Liver (tissue), 3 donors: ENCODE results near the gene ACAT1.

Experiments
- EGR1 ChIP-seq, 2 donors: IDR thresholded peaks; 2 replicates each; pipeline ENCODE4 v1.6.1; 2016 to 2018; ENCODE audit warnings: antibody characterized with exemption in 2 of 2, low read depth in 2 of 2
- FOXA1 ChIP-seq: IDR thresholded peaks from 2 replicates; pipeline ENCODE4 v1.6.1; 2016; ENCODE audit warnings: antibody characterized with exemption
- GABPA ChIP-seq, 2 donors: IDR thresholded peaks in 1 of 2; conservative IDR thresholded peaks in 1 of 2; 2 replicates each; pipeline ENCODE4 v1.6.1; 2016; ENCODE audit warnings: antibody characterized with exemption in 2 of 2, mild to moderate bottlenecking in 1 of 2, moderate library complexity in 1 of 2
- JUND ChIP-seq, 2 donors: IDR thresholded peaks; 2 replicates each; pipeline ENCODE4 v1.6.1; 2016; ENCODE audit warnings: antibody characterized with exemption in 2 of 2
- RAD21 ChIP-seq, 2 donors: IDR thresholded peaks; 2 replicates each; pipeline ENCODE4 v1.6.1; 2016; ENCODE audit warnings: antibody characterized with exemption in 2 of 2, mild to moderate bottlenecking in 2 of 2
- RXRA ChIP-seq, 2 donors: IDR thresholded peaks; 2 replicates each; pipeline ENCODE4 v1.6.1; 2017 to 2018; ENCODE audit warnings: antibody characterized with exemption in 2 of 2, mild to moderate bottlenecking in 1 of 2
- SP1 ChIP-seq: IDR thresholded peaks from 2 replicates; pipeline ENCODE4 v1.6.1; 2018; ENCODE audit warnings: antibody characterized with exemption, mild to moderate bottlenecking
- YY1 ChIP-seq: IDR thresholded peaks from 2 replicates; pipeline ENCODE4 v1.6.1; 2016; ENCODE audit warnings: antibody characterized with exemption, mild to moderate bottlenecking
- TF ChIP-seq, protein P1 (sequence below): fragments of 150-350 bp; IDR thresholded peaks from 2 replicates; pipeline ENCODE4 v1.5.1; 2017; ENCODE audit warnings: improper control_type of control experiment, low read depth, low read length; ENCODE audit not compliant: missing input control
- TF ChIP-seq, protein P2 (sequence below): IDR thresholded peaks from 2 replicates; pipeline ENCODE4 v1.6.1; 2016; ENCODE audit warnings: antibody characterized with exemption
- donor health status: healthy.
- donor health status: healthy.

DNA sequence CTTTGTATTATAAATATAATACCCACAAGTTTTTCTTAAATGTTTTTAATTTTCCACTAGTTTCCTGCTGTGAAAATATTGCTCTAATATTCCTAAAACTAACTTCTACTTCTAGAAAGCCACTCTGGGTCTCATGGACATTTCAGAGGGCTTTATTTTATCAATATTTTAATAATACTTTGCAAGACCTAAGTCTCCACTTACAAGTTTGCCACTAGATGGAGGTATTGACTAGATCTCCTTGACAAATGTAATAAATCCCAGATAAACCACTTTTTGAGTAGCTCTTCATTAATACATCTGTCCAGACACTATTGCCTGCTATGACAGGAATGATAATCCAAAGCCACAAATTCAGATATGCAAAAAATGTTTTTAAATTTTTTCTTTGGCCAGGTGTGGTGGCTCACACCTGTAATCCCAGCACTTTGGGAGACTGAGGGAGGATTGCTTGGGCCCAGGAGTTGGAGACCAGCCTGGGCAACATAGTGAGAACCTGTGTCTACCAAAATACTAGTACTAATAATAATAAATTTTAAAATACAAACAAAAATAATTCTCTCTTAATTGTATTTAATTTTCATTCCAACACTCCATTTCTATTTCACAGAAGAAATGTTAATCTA, 3.5 kb upstream of the ACAT1 start:
- TF ChIP-seq, protein P1, sequence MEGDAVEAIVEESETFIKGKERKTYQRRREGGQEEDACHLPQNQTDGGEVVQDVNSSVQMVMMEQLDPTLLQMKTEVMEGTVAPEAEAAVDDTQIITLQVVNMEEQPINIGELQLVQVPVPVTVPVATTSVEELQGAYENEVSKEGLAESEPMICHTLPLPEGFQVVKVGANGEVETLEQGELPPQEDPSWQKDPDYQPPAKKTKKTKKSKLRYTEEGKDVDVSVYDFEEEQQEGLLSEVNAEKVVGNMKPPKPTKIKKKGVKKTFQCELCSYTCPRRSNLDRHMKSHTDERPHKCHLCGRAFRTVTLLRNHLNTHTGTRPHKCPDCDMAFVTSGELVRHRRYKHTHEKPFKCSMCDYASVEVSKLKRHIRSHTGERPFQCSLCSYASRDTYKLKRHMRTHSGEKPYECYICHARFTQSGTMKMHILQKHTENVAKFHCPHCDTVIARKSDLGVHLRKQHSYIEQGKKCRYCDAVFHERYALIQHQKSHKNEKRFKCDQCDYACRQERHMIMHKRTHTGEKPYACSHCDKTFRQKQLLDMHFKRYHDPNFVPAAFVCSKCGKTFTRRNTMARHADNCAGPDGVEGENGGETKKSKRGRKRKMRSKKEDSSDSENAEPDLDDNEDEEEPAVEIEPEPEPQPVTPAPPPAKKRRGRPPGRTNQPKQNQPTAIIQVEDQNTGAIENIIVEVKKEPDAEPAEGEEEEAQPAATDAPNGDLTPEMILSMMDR = peak; percentile 56
- TF ChIP-seq RAD21 (IDR thresholded peaks at IDR 0.05) (peak; percentile 84 to 87), GABPA (IDR thresholded peaks at IDR 0.05 in 1 of 2, conservative IDR thresholded peaks at IDR 0.05 in 1 of 2) (no peak), YY1 (no peak), SP1 (no peak), JUND (IDR thresholded peaks at IDR 0.05) (no peak), EGR1 (IDR thresholded peaks at IDR 0.05; ENCODE audit: low read depth in 2 of 2) (no peak), FOXA1 (no peak), RXRA (IDR thresholded peaks at IDR 0.05) (no peak)
- TF ChIP-seq, protein P2, sequence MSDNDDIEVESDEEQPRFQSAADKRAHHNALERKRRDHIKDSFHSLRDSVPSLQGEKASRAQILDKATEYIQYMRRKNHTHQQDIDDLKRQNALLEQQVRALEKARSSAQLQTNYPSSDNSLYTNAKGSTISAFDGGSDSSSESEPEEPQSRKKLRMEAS = no peak
